K562 treated with DMSO at 1 percent for 48 hours (cell line): ENCODE results near the gene AMBN. TPM values are rescaled to one million over a fixed set of nuclear protein-coding genes. Genes with fewer than 3 reads are reported as not detected.

ENCODE experiments used
- total RNA-seq: library from RNA; unstranded; fragments of 300-600 nt; gene quantifications from 2 replicates; pipeline ENCODE4 v1.2.3, GENCODE V29; 2022; ENCODE audit warnings: low replicate concordance; ENCODE audit errors: extremely low read depth

The AMBN gene
- total RNA-seq: not detected in 2 replicates

DNA sequence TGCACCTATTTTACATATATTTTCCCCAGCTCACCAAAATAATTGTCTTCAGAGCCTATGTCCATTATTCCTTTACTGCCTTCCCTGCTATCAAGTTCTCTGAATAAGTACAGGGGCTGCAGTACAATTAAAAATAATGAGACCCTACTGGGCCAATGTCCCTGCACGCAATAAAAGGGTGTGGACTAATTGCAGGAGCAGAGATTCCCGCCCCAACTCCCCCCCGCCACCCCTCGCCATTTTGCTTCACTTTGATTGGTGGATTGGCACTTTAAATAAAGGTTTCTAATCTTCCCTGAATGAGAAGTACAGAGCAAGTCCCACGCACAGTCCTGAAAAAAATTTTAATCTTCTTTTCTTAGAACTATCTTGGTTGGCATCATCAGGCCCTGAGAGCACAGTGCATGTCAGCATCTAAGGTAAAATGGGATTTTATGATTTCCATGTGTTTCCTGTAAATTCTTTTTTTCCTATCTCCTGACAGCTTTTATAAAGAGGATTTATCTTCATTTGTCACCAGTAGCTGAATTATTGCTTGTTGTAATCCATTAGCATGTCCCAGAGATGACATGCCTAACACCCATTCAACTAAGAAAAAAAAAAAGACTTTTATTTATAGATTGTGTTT, at the start of gene AMBN:
Gene AMBN, plus strand, starts transcription at position 302 of the 628 bp plus-strand sequence. Its CDS starts 103 bp downstream, at position 405.

GRCh38 chr4:70628444-70628843, 36.4 kb downstream of the AMBN start, which contains the start of gene ENAM:
Gene ENAM (plus strand): TSS chr4:70628744. CDS start chr4:70629501, 757 bp downstream.

Other genes starting within 250 kb of the AMBN start
- not detected in 2 replicates for gene SMR3A, start 231.5 kb upstream of the AMBN start, total RNA-seq
- not detected in 2 replicates for gene SMR3B, start 209.1 kb upstream of the AMBN start, total RNA-seq
- not detected in 2 replicates for gene OPRPN, start 194.3 kb upstream of the AMBN start, total RNA-seq
- not detected in 2 replicates for gene MUC7, start 120.1 kb upstream of the AMBN start, total RNA-seq
- not detected in 2 replicates for gene AMTN, start 73.7 kb upstream of the AMBN start, total RNA-seq
- not detected in 2 replicates for gene ENAM, start 36.5 kb downstream of the AMBN start, total RNA-seq
- gene JCHAIN, start 74.3 kb downstream of the AMBN start, total RNA-seq: not detected in 2 replicates
- gene UTP3, start 96.3 kb downstream of the AMBN start, total RNA-seq: not detected in 2 replicates
- not detected in 2 replicates for gene RUFY3, start 129.7 kb downstream of the AMBN start, total RNA-seq
- not detected in 2 replicates for gene GRSF1, start 247.6 kb downstream of the AMBN start, total RNA-seq